Measurements from ENCODE around the gene RPH3AL. TPM values are rescaled to one million over a fixed set of nuclear protein-coding genes. Genes with fewer than 3 reads are reported as not detected.
"Not testable (repeated sequence)": the region's sequence is repeated elsewhere in the genome, so short reads cannot be mapped to it uniquely, and the experiment has no call there.

RPH3AL gene
- polyA plus RNA-seq, 1 donor from 2014 or later, result 0.87 TPM

DNA sequence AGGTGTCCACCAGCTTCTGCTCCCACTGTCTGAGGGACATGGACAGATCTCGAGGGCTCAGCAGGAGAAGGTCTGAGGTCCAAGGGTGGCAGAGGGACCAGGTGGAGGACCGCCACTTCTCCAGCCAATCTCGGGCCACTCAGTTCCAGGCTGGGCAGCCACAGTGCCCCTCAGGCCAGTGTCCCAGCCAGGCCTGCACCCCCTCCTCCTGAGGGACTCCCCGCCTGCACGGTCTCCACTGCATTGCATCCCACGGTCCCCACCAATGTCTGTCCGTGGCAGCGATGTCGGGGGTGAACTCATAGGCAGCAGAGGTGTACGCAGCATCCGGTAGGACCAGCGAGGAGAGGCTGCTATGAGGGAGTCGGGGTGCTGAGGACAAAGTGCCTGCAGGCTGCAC is 107.0 kb downstream of the RPH3AL start:
- no peaks in the 10 kb centered on the region for H3K9me2 ChIP-seq (ENCODE audit: insufficient read depth, low read length)
- H2AFZ ChIP-seq (ENCODE audit: low read depth, low read length), result no peak overlapping the region
- H3K79me2 ChIP-seq (replicated peaks; ENCODE audit: insufficient read depth, low read length), result no peaks in the 10 kb centered on the region
- no peaks in the 10 kb centered on the region for H3K36me3 ChIP-seq (ENCODE audit: insufficient read depth, low read length)
- no peak overlapping the region for H3K4me3 ChIP-seq (ENCODE audit: low read length)
- no peaks in the 10 kb centered on the region for H3K27me3 ChIP-seq (ENCODE audit: insufficient read depth, low read depth, low read length)
- H3K9me3 ChIP-seq (ENCODE audit: low read length), result no peaks in the 10 kb centered on the region
- TF ChIP-seq, protein P1, sequence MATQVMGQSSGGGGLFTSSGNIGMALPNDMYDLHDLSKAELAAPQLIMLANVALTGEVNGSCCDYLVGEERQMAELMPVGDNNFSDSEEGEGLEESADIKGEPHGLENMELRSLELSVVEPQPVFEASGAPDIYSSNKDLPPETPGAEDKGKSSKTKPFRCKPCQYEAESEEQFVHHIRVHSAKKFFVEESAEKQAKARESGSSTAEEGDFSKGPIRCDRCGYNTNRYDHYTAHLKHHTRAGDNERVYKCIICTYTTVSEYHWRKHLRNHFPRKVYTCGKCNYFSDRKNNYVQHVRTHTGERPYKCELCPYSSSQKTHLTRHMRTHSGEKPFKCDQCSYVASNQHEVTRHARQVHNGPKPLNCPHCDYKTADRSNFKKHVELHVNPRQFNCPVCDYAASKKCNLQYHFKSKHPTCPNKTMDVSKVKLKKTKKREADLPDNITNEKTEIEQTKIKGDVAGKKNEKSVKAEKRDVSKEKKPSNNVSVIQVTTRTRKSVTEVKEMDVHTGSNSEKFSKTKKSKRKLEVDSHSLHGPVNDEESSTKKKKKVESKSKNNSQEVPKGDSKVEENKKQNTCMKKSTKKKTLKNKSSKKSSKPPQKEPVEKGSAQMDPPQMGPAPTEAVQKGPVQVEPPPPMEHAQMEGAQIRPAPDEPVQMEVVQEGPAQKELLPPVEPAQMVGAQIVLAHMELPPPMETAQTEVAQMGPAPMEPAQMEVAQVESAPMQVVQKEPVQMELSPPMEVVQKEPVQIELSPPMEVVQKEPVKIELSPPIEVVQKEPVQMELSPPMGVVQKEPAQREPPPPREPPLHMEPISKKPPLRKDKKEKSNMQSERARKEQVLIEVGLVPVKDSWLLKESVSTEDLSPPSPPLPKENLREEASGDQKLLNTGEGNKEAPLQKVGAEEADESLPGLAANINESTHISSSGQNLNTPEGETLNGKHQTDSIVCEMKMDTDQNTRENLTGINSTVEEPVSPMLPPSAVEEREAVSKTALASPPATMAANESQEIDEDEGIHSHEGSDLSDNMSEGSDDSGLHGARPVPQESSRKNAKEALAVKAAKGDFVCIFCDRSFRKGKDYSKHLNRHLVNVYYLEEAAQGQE (IDR thresholded peaks at IDR 0.05; ENCODE audit: borderline replicate concordance), result no peak
- TF ChIP-seq EZH2 (IDR thresholded peaks at IDR 0.05; ENCODE audit: borderline replicate concordance, insufficient read depth, low read length, poor library complexity, severe bottlenecking) (no peak), MXI1 (conservative IDR thresholded peaks at IDR 0.05; ENCODE audit: poor library complexity, severe bottlenecking) (no peak), SMC3 (conservative IDR thresholded peaks at IDR 0.05; ENCODE audit: poor library complexity) (no peak), RAD21 (conservative IDR thresholded peaks at IDR 0.05) (no peak), POLR2AphosphoS5 (IDR thresholded peaks at IDR 0.05) (no peak), EP300 (conservative IDR thresholded peaks at IDR 0.05; ENCODE audit: poor library complexity, severe bottlenecking) (no peak), TAF1 (IDR thresholded peaks at IDR 0.05; ENCODE audit: low read depth) (no peak)
- TF ChIP-seq, protein P2, sequence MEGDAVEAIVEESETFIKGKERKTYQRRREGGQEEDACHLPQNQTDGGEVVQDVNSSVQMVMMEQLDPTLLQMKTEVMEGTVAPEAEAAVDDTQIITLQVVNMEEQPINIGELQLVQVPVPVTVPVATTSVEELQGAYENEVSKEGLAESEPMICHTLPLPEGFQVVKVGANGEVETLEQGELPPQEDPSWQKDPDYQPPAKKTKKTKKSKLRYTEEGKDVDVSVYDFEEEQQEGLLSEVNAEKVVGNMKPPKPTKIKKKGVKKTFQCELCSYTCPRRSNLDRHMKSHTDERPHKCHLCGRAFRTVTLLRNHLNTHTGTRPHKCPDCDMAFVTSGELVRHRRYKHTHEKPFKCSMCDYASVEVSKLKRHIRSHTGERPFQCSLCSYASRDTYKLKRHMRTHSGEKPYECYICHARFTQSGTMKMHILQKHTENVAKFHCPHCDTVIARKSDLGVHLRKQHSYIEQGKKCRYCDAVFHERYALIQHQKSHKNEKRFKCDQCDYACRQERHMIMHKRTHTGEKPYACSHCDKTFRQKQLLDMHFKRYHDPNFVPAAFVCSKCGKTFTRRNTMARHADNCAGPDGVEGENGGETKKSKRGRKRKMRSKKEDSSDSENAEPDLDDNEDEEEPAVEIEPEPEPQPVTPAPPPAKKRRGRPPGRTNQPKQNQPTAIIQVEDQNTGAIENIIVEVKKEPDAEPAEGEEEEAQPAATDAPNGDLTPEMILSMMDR (IDR thresholded peaks at IDR 0.05; ENCODE audit: poor library complexity, severe bottlenecking), result no peak
- no peak overlapping the region for H3K27ac ChIP-seq (ENCODE audit: low read length)
- H3F3A ChIP-seq (ENCODE audit: insufficient read depth, low read length, poor library complexity, severe bottlenecking), result no peaks in the 10 kb centered on the region
- H4K20me1 ChIP-seq (ENCODE audit: insufficient read depth), result no peaks in the 10 kb centered on the region
- H3K9ac ChIP-seq (ENCODE audit: low read length), result no peak overlapping the region
- H3K4me2 ChIP-seq (ENCODE audit: low read length), result no peak overlapping the region

DNA sequence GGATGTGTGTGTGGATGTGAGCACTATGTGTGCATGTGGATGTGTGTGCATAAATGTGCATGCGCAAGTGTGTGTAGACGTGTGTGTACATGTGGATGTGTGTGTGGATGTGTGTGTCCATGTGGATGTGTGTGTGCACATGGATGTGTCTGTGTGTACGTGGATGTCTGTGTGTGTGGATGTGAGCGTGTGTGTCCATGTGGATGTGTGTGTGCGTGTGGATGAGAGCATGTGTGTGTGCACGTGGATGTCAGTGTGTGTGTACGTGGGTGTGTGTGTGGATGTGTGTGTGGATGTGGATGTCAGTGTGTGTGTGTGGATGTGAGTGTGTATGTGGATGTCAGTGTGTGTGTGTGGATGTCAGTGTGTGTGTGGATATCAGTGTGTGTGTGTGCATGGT is 107.6 kb downstream of the RPH3AL start:
- Histone ChIP-seq H3K79me2 (replicated peaks; ENCODE audit: insufficient read depth, low read length) (no peaks in the 10 kb centered on the region), H3K9me3 (ENCODE audit: low read length) (no peaks in the 10 kb centered on the region), H4K20me1 (ENCODE audit: insufficient read depth) (no peaks in the 10 kb centered on the region), H3F3A (ENCODE audit: insufficient read depth, low read length, poor library complexity, severe bottlenecking) (no peaks in the 10 kb centered on the region), H3K27ac (ENCODE audit: low read length) (no peak overlapping the region), H3K27me3 (ENCODE audit: insufficient read depth, low read depth, low read length) (no peaks in the 10 kb centered on the region), H3K36me3 (ENCODE audit: insufficient read depth, low read length) (no peaks in the 10 kb centered on the region), H3K9ac (ENCODE audit: low read length) (no peak overlapping the region), H3K4me2 (ENCODE audit: low read length) (no peak overlapping the region), H3K4me3 (ENCODE audit: low read length) (no peak overlapping the region), H3K9me2 (ENCODE audit: insufficient read depth, low read length) (no peaks in the 10 kb centered on the region), H2AFZ (ENCODE audit: low read depth, low read length) (no peak overlapping the region)
- TF ChIP-seq, protein P2 (IDR thresholded peaks at IDR 0.05; ENCODE audit: poor library complexity, severe bottlenecking), result no peak
- TF ChIP-seq EZH2 (IDR thresholded peaks at IDR 0.05; ENCODE audit: borderline replicate concordance, insufficient read depth, low read length, poor library complexity, severe bottlenecking), result no peak
- TF ChIP-seq SMC3 (conservative IDR thresholded peaks at IDR 0.05; ENCODE audit: poor library complexity), result no peak
- TF ChIP-seq, protein P1 (IDR thresholded peaks at IDR 0.05; ENCODE audit: borderline replicate concordance), result no peak
- no peak for TF ChIP-seq TAF1 (IDR thresholded peaks at IDR 0.05; ENCODE audit: low read depth)
- no peak for TF ChIP-seq EP300 (conservative IDR thresholded peaks at IDR 0.05; ENCODE audit: poor library complexity, severe bottlenecking)
- no peak for TF ChIP-seq POLR2AphosphoS5 (IDR thresholded peaks at IDR 0.05)
- no peak for TF ChIP-seq RAD21 (conservative IDR thresholded peaks at IDR 0.05)
- TF ChIP-seq MXI1 (conservative IDR thresholded peaks at IDR 0.05; ENCODE audit: poor library complexity, severe bottlenecking), result no peak

DNA sequence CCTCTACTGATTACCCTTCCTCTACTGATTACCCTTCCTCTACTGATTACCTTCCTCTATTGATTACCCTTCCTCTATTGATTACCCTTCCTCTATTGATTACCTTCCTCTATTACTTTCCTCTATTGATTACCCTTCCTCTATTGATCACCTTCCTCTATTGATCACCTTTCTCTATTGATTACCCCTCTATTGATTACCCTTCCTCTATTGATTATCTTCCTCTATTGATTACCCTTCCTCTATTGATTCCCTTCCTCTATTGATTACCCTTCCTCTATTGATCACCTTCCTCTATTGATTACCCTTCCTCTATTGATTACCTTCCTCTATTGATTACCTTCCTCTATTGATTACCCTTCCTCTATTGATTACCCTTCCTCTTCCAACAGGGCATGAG is 108.7 kb downstream of the RPH3AL start:
- not testable (repeated sequence) for H3F3A ChIP-seq (ENCODE audit: insufficient read depth, low read length, poor library complexity, severe bottlenecking); H3K79me2 ChIP-seq (replicated peaks; ENCODE audit: insufficient read depth, low read length); H3K9me3 ChIP-seq (ENCODE audit: low read length); H2AFZ ChIP-seq (ENCODE audit: low read depth, low read length); H3K9me2 ChIP-seq (ENCODE audit: insufficient read depth, low read length); H4K20me1 ChIP-seq (ENCODE audit: insufficient read depth); H3K27ac ChIP-seq (ENCODE audit: low read length); H3K36me3 ChIP-seq (ENCODE audit: insufficient read depth, low read length); H3K9ac ChIP-seq (ENCODE audit: low read length); H3K4me3 ChIP-seq (ENCODE audit: low read length); H3K4me2 ChIP-seq (ENCODE audit: low read length); H3K27me3 ChIP-seq (ENCODE audit: insufficient read depth, low read depth, low read length)

Measured in neural cell (in vitro differentiated cells).